ENCODE measurements around the gene DHRS2. TPM values are rescaled to one million over a fixed set of nuclear protein-coding genes. Genes with fewer than 3 reads are reported as not detected.

DHRS2 gene
- total RNA-seq, 4 donors from 2014 or later, result 0.28 to 0.37 TPM; not detected in 2

GRCh38 chr14:23641915-23642588 lies 5.9 kb downstream of the DHRS2 start:
- intact Hi-C loops (cut with DNase I; ENCODE audit: low total_unique reads), result no loop called here
- Histone ChIP-seq H3K4me1 (peaks cover 0 to 3% of the 10 kb centered on the region in 2 donors), H3K36me3 (no peaks in the 10 kb centered on the region), H3K27me3 (no peaks in the 10 kb centered on the region), H3K9me3 (no peaks in the 10 kb centered on the region), H3K27ac (peak overlapping the region; percentile 62 to 76), H3K4me3 (no peak overlapping the region)
- TF ChIP-seq CTCF (IDR thresholded peaks at IDR 0.05) (no peak), POLR2A (IDR thresholded peaks at IDR 0.05) (no peak)
- no peak for DNase-seq

GRCh38 chr14:23643533-23644194 lies 7.5 kb downstream of the DHRS2 start:
- Histone ChIP-seq H3K27ac (no peak overlapping the region), H3K27me3 (no peaks in the 10 kb centered on the region), H3K4me3 (no peak overlapping the region), H3K4me1 (peaks cover 0 to 3% of the 10 kb centered on the region in 2 donors), H3K36me3 (no peaks in the 10 kb centered on the region), H3K9me3 (no peaks in the 10 kb centered on the region)
- intact Hi-C loops (cut with DNase I; ENCODE audit: low total_unique reads), result no loop called here
- no peak for DNase-seq
- TF ChIP-seq POLR2A (IDR thresholded peaks at IDR 0.05) (no peak), CTCF (IDR thresholded peaks at IDR 0.05) (no peak)

- H3K9me3 ChIP-seq, result no peaks in the 10 kb centered on the region
- no peak for TF ChIP-seq CTCF (IDR thresholded peaks at IDR 0.05)
- TF ChIP-seq POLR2A (IDR thresholded peaks at IDR 0.05), result no peak
- H3K36me3 ChIP-seq, result no peaks in the 10 kb centered on the region
- peaks cover 0 to 3% of the 10 kb centered on the region in 2 donors for H3K4me1 ChIP-seq
- H3K4me3 ChIP-seq, result no peak overlapping the region
- DNase-seq, result no peak
- H3K27ac ChIP-seq, result no peak overlapping the region
- no peaks in the 10 kb centered on the region for H3K27me3 ChIP-seq
- intact Hi-C loops (cut with DNase I; ENCODE audit: low total_unique reads), result no loop called here
These were observed 8.2 kb downstream of the DHRS2 start for GRCh38 chr14:23644195-23644918.

GRCh38 chr14:23644919-23645336 lies 8.8 kb downstream of the DHRS2 start:
- Histone ChIP-seq H3K36me3 (no peaks in the 10 kb centered on the region), H3K27me3 (no peaks in the 10 kb centered on the region)

More at GRCh38 chr14:23644919-23645336, 8.8 kb downstream of the DHRS2 start:
- Histone ChIP-seq H3K4me1 (no peaks in the 10 kb centered on the region), H3K9me3 (no peaks in the 10 kb centered on the region), H3K4me3 (no peak overlapping the region), H3K27ac (no peak overlapping the region)
- intact Hi-C loops (cut with DNase I; ENCODE audit: low total_unique reads), result no loop called here
- DNase-seq, result no peak
- TF ChIP-seq CTCF (IDR thresholded peaks at IDR 0.05), result no peak
- TF ChIP-seq POLR2A (IDR thresholded peaks at IDR 0.05), result no peak
